Peyer's patch (tissue), 4 donors: Measurements from ENCODE around the gene SOX30. TPM values are rescaled to one million over a fixed set of nuclear protein-coding genes. Genes with fewer than 3 reads are reported as not detected.

Experiments
- DNase-seq, 3 donors: peaks; one replicate each; pipeline ENCODE4 v3.0.0-alpha.2; 2017 to 2019
- H3K27ac ChIP-seq, 4 donors: fragments of 200-600 bp; sonication (generic); one replicate each; pipeline ENCODE4 v1.5.1; 2016 to 2019
- H3K27me3 ChIP-seq, 2 donors: fragments of 200-600 bp; sonication (generic); one replicate each; pipeline ENCODE4 v1.5.1; 2019
- H3K36me3 ChIP-seq, 3 donors: fragments of 200-600 bp; sonication (generic); one replicate each; pipeline ENCODE4 v1.5.1; 2016 to 2019
- H3K4me1 ChIP-seq, 4 donors: fragments of 200-600 bp; sonication (generic); one replicate each; pipeline ENCODE4 v1.5.1; 2016 to 2019
- H3K4me3 ChIP-seq, 4 donors: fragments of 200-600 bp; sonication (generic); 1 replicate in 3 of 4; 2 replicates in 1 of 4; pipeline ENCODE4 v1.5.1; 2016 to 2019; ENCODE audit warnings: mild to moderate bottlenecking in 1 of 4
- H3K9me3 ChIP-seq, 4 donors: fragments of 200-600 bp; sonication (generic); one replicate each; pipeline ENCODE4 v1.5.1; 2016 to 2019; ENCODE audit warnings: mild to moderate bottlenecking in 1 of 4
- CTCF ChIP-seq, 6 experiments: fragments of 450-650 bp in 4 of 6; fragments of 200-600 bp in 2 of 6; sonication (generic) in 1 of 6; IDR thresholded peaks; one replicate each; pipeline ENCODE4 v1.5.1; 2017 to 2019; ENCODE audit warnings: antibody characterized with exemption in 6 of 6, mild to moderate bottlenecking in 3 of 6, moderate library complexity in 1 of 6
- POLR2A ChIP-seq, 2 donors: fragments of 450-650 bp; IDR thresholded peaks; one replicate each; pipeline ENCODE4 v1.5.1; 2017; ENCODE audit warnings: antibody characterized with exemption in 2 of 2, mild to moderate bottlenecking in 2 of 2, moderate library complexity in 2 of 2
- total RNA-seq, 4 donors: library from RNA; depleted of rRNA; stranded (reverse); fragments of >200 nt; gene quantifications; one replicate each; pipeline ENCODE4 v1.1.0, GENCODE V29; 2016

SOX30 gene
- total RNA-seq, 4 donors from 2014 or later: 0.66 to 1.8 TPM; not detected in 2

- Histone ChIP-seq H3K27me3 (no peaks in the 10 kb centered on the region), H3K4me3 (no peak overlapping the region), H3K27ac (no peak overlapping the region), H3K9me3 (no peaks in the 10 kb centered on the region), H3K36me3 (no peaks in the 10 kb centered on the region), H3K4me1 (no peaks in the 10 kb centered on the region)
- no peak for DNase-seq
- no peak for TF ChIP-seq CTCF (IDR thresholded peaks at IDR 0.05)
- no peak for TF ChIP-seq POLR2A (IDR thresholded peaks at IDR 0.05)
These were observed 25.4 kb downstream of the SOX30 start for GRCh38 chr5:157626831-157627230.

DNA sequence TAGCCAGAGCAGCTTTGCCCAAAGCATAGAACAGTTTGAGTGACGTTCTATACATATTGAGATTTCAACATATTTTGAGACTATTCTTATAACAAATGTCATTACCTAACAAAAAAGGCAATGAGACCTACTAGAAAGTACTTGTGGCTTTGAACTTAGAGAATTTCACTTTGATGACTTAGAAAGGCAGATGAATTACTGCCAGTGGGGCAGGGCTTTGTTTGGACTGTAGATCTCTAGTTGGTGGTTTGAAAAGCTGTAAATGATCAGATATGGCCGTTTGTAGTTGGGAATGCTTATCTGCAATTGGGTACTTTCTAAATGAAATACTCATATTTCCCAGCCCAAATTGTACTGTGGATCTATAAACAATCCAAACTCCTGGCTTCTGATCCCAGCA lies 28.1 kb downstream of the SOX30 start:
- Histone ChIP-seq H3K9me3 (no peaks in the 10 kb centered on the region), H3K4me1 (no peaks in the 10 kb centered on the region), H3K27ac (no peak overlapping the region), H3K27me3 (no peaks in the 10 kb centered on the region), H3K36me3 (no peaks in the 10 kb centered on the region), H3K4me3 (no peak overlapping the region)
- no peak for TF ChIP-seq POLR2A (IDR thresholded peaks at IDR 0.05)
- no peak for TF ChIP-seq CTCF (IDR thresholded peaks at IDR 0.05)
- DNase-seq: no peak

DNA sequence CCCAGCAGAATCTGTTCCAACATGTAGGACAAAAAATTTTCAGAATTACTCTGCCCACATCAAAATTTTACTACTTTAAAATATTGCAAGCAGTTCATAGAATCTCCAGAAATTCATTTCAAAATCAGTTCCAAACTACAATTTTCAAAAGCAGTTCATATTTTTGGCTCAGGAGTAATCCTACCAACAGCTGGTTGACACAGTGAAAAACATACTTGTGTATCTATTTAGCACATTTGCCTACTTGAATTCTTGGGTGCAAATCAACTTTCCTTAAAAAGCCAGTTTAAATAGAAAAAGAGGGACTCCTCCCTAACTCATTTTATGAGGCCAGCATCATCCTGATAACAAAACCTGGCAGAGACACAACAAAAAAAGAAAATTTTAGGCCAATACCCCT lies 31.5 kb downstream of the SOX30 start:
- DNase-seq: no peak
- H3K4me3 ChIP-seq: no peak overlapping the region
- H3K27ac ChIP-seq: no peak overlapping the region
- no peaks in the 10 kb centered on the region for H3K9me3 ChIP-seq
- TF ChIP-seq POLR2A (IDR thresholded peaks at IDR 0.05): no peak
- TF ChIP-seq CTCF (IDR thresholded peaks at IDR 0.05): no peak
- H3K36me3 ChIP-seq: no peaks in the 10 kb centered on the region
- H3K4me1 ChIP-seq: no peaks in the 10 kb centered on the region
- H3K27me3 ChIP-seq: no peaks in the 10 kb centered on the region

DNA sequence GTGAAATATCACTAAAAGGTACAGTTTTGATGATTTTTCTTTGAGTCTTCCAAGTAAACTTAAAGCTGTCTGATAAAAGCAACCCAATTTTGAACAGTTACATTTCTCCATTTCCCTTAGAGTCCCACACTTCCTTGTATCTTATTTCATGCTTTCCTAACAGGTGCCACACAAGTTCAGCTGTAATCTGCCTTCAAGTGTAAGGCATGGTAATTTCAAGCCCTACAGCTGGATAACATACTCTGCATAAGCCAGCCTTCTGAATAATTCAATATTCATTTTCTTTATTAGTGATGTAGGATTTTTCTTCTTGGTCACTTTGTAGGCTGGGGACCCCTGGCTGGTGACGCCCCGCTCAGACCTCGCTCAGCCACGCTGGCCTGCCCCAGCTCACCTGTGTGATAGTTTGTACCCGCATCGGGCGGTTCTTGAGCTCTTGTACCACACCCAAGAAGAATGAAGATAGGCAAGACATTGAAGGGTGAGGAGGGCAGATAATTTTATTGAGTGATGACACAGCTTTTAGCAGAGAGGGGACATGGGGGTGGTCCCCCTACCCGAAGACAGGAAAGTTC lies 34.0 kb downstream of the SOX30 start:
- Histone ChIP-seq H3K9me3 (no peaks in the 10 kb centered on the region), H3K27ac (no peak overlapping the region), H3K27me3 (no peaks in the 10 kb centered on the region), H3K36me3 (no peaks in the 10 kb centered on the region), H3K4me3 (no peak overlapping the region), H3K4me1 (no peaks in the 10 kb centered on the region)
- TF ChIP-seq CTCF (IDR thresholded peaks at IDR 0.05): no peak
- no peak for TF ChIP-seq POLR2A (IDR thresholded peaks at IDR 0.05)
- no peak for DNase-seq

- H3K9me3 ChIP-seq: no peaks in the 10 kb centered on the region
- H3K4me3 ChIP-seq: no peak overlapping the region
- no peaks in the 10 kb centered on the region for H3K36me3 ChIP-seq
- no peak for DNase-seq
- no peaks in the 10 kb centered on the region for H3K27me3 ChIP-seq
- H3K4me1 ChIP-seq: peaks cover 0 to 4% (median 0%) of the 10 kb centered on the region in 4 donors
- H3K27ac ChIP-seq: no peak overlapping the region
- TF ChIP-seq CTCF (IDR thresholded peaks at IDR 0.05): no peak
These were observed 35.5 kb downstream of the SOX30 start for GRCh38 chr5:157616785-157617184.
